ENCODE results near the gene ADAMTS20. TPM values are rescaled to one million over a fixed set of nuclear protein-coding genes. Genes with fewer than 3 reads are reported as not detected.
"Not testable (repeated sequence)": the region's sequence is repeated elsewhere in the genome, so short reads cannot be mapped to it uniquely, and the experiment has no call there.

ADAMTS20 gene
- total and polyA plus RNA-seq, 2 donors (not counting 3 experiments of a cell fraction or from before 2014, with no cell fraction given), result not detected

DNA sequence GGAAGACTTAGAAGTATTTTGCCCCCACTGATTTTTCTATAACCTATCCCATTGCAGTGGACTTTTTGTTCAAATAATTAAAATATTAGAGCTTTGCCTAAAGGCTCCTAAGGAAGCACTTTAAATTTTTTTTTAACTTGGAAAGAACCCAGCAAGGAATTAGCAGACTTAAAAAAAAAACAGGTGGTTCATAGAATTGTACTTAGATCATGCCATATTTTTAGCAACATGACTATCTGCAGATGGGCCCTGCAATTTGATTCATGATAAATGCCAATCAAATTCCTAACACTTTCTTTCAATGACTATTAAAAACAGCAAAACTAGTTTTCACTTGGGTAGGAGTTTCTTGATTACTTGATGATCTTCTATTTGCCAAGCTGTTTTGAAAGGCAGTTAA, 11.5 kb downstream of the ADAMTS20 start:
- TF ChIP-seq MYC (IDR thresholded peaks at IDR 0.05; ENCODE audit: low read depth, low read length) (no peak), JUN (IDR thresholded peaks at IDR 0.05; ENCODE audit: borderline replicate concordance, insufficient read depth, insufficient read length, low read depth) (no peak), EZH2 (IDR thresholded peaks at IDR 0.05; ENCODE audit: borderline replicate concordance, low read depth, low read length, severe bottlenecking) (no peak), POLR2A (IDR thresholded peaks at IDR 0.05; ENCODE audit: low read depth, low read length) (no peak), GATA2 (IDR thresholded peaks at IDR 0.05; ENCODE audit: insufficient read depth, insufficient read length, low read depth, low read length) (no peak), FOS (IDR thresholded peaks at IDR 0.05; ENCODE audit: borderline replicate concordance, insufficient read depth, low read length) (no peak)
- TF ChIP-seq, protein P1, sequence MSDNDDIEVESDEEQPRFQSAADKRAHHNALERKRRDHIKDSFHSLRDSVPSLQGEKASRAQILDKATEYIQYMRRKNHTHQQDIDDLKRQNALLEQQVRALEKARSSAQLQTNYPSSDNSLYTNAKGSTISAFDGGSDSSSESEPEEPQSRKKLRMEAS (IDR thresholded peaks at IDR 0.05; ENCODE audit: insufficient read depth, insufficient read length), result no peak
- TF ChIP-seq, protein P2, sequence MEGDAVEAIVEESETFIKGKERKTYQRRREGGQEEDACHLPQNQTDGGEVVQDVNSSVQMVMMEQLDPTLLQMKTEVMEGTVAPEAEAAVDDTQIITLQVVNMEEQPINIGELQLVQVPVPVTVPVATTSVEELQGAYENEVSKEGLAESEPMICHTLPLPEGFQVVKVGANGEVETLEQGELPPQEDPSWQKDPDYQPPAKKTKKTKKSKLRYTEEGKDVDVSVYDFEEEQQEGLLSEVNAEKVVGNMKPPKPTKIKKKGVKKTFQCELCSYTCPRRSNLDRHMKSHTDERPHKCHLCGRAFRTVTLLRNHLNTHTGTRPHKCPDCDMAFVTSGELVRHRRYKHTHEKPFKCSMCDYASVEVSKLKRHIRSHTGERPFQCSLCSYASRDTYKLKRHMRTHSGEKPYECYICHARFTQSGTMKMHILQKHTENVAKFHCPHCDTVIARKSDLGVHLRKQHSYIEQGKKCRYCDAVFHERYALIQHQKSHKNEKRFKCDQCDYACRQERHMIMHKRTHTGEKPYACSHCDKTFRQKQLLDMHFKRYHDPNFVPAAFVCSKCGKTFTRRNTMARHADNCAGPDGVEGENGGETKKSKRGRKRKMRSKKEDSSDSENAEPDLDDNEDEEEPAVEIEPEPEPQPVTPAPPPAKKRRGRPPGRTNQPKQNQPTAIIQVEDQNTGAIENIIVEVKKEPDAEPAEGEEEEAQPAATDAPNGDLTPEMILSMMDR (IDR thresholded peaks at IDR 0.05; ENCODE audit: extremely low read depth in 1 of 2, insufficient read depth in 1 of 2, low read depth in 1 of 2, low read length in 2 of 2), result no peak
- Histone ChIP-seq H3K27ac (ENCODE audit: insufficient read depth, low read depth, low read length) (no peak overlapping the region), H2AFZ (ENCODE audit: low read depth, low read length) (no peak overlapping the region), H3K9me1 (replicated peaks; ENCODE audit: control insufficient read depth, extremely low read depth, insufficient read depth, low read length) (no peaks in the 10 kb centered on the region), H3K27me3 (ENCODE audit: control insufficient read depth in 2 of 2, insufficient read depth in 2 of 2, low read length in 2 of 2) (no peaks in the 10 kb centered on the region), H3K9ac (replicated peaks; ENCODE audit: extremely low read depth, insufficient read depth, low read length) (no peak overlapping the region), H4K20me1 (replicated peaks; ENCODE audit: control insufficient read depth, extremely low read depth, insufficient read depth, low read length) (no peaks in the 10 kb centered on the region), H3K36me3 (ENCODE audit: control insufficient read depth in 2 of 2, extremely low read depth in 1 of 2, insufficient read depth in 2 of 2, low read length in 2 of 2) (no peaks in the 10 kb centered on the region), H3K79me2 (ENCODE audit: control insufficient read depth, insufficient read depth, low read length) (no peaks in the 10 kb centered on the region), H3K4me2 (ENCODE audit: insufficient read depth, low read length) (no peak overlapping the region), H3K4me3 (replicated peaks in 1 of 3; ENCODE audit: insufficient read depth in 1 of 3, low read depth in 1 of 3, low read length in 3 of 3) (no peak overlapping the region), H3K4me1 (ENCODE audit: control insufficient read depth, extremely low read depth, insufficient read depth, low read length) (no peaks in the 10 kb centered on the region), H3K9me3 (replicated peaks; ENCODE audit: control insufficient read depth, insufficient read depth, low read length) (no peaks in the 10 kb centered on the region)
- no peak for DNase-seq (ENCODE audit: low read depth, low spot score)
- ChIA-PET POLR2A (no interaction called here), CTCF (no interaction called here)
- no peak for FAIRE-seq
- dilution Hi-C loops (cut with MboI; ENCODE audit: extremely low pct_ligation_motif_present, low sequenced_read_pairs), result no loop called here
- no TSS peak for BruUV-seq (replicated peaks)
- intact Hi-C loops (cut with micrococcal nuclease), result loop anchor here (10.0 kb wide), 1 partner anchor 54 kb away; no protein-coding TSS in a partner anchor

DNA sequence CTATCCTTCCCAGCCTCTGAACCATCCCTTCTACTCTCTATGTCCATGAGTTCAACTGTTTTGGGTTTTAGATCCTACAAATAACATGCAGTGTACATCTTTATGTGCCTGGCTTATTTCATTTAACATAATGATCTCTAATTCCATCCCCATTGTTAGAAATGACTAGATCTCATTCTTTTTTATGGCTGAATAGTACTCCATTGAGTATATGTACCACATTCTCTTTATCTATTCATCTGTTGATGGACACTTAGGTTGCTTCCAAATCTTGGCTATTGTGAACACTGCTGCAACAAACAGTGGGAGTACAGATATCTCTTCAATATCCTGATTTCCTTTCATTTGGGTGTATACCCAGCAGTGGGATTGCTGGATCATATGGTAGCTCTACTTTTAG, 14.3 kb downstream of the ADAMTS20 start:
- BruUV-seq (replicated peaks); CTCF ChIA-PET; H3K36me3 ChIP-seq (ENCODE audit: control insufficient read depth in 2 of 2, extremely low read depth in 1 of 2, insufficient read depth in 2 of 2, low read length in 2 of 2); POLR2A ChIA-PET; FAIRE-seq; H3K79me2 ChIP-seq (ENCODE audit: control insufficient read depth, insufficient read depth, low read length); dilution Hi-C loops (cut with MboI; ENCODE audit: extremely low pct_ligation_motif_present, low sequenced_read_pairs); H3K4me1 ChIP-seq (ENCODE audit: control insufficient read depth, extremely low read depth, insufficient read depth, low read length); H2AFZ ChIP-seq (ENCODE audit: low read depth, low read length); H3K9me3 ChIP-seq (replicated peaks; ENCODE audit: control insufficient read depth, insufficient read depth, low read length); H3K27me3 ChIP-seq (ENCODE audit: control insufficient read depth in 2 of 2, insufficient read depth in 2 of 2, low read length in 2 of 2); H4K20me1 ChIP-seq (replicated peaks; ENCODE audit: control insufficient read depth, extremely low read depth, insufficient read depth, low read length); H3K9me1 ChIP-seq (replicated peaks; ENCODE audit: control insufficient read depth, extremely low read depth, insufficient read depth, low read length); DNase-seq (ENCODE audit: low read depth, low spot score); H3K4me3 ChIP-seq (replicated peaks in 1 of 3; ENCODE audit: insufficient read depth in 1 of 3, low read depth in 1 of 3, low read length in 3 of 3); H3K9ac ChIP-seq (replicated peaks; ENCODE audit: extremely low read depth, insufficient read depth, low read length); H3K4me2 ChIP-seq (ENCODE audit: insufficient read depth, low read length); intact Hi-C loops (cut with micrococcal nuclease); H3K27ac ChIP-seq (ENCODE audit: insufficient read depth, low read depth, low read length): not testable (repeated sequence)
